HG03175 (cell line): Measurements from ENCODE around the gene ADAM10.

Experiments used
- ATAC-seq: cut with Tn5 transposase; IDR thresholded peaks from one replicate; pipeline ENCODE4 v1.9.1; 2021; ENCODE audit warnings: mild to moderate bottlenecking, moderate library complexity; ENCODE audit not compliant: unreplicated experiment

ADAM10 gene

DNA sequence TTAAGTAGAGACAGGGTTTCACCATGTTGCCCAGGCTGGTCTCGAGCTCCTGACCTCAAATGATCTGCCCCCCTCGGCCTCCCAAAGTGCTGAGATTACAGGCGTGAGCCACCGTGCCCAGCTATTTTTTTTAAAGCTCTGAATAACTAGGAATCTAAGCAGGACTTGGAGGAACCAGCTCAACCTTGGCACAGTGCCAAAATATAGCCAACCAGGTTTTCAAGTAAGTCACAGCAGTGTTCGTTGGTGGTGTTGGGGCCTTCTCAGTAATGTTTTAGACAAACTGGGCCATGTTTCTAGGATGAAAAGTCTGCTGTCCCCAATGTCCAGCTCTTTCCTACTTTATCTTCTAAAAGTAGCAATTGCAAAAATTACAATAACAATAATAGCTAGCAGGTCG lies 6.4 kb upstream of the ADAM10 start:
- ATAC-seq = no peak

DNA sequence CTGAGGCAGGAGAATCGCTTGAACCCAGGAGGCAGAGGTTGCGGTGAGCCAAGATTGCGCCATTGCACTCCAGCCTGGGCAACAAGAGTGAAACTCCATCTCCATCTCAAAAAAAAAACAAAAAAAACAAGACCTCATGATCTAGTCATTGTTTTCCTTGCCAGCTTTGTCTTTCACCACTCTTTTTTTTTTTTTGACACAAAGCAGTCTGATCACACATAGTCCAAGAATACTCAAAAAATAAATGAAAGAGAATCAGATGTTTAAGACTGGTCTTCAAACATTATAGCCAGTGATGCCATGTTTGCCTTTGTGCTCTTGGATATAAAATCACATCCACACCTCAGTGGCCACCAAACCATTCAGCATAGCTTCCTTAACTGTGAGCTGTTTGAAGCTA lies 5.8 kb upstream of the ADAM10 start:
- no peak for ATAC-seq

- ATAC-seq = no peak
Observed at GRCh38 chr15:58752716-58753115, 3.2 kb upstream of the ADAM10 start.

GRCh38 chr15:58748852-58749531 lies 515 bp downstream of the ADAM10 start:
- ATAC-seq = peak; percentile 41

DNA sequence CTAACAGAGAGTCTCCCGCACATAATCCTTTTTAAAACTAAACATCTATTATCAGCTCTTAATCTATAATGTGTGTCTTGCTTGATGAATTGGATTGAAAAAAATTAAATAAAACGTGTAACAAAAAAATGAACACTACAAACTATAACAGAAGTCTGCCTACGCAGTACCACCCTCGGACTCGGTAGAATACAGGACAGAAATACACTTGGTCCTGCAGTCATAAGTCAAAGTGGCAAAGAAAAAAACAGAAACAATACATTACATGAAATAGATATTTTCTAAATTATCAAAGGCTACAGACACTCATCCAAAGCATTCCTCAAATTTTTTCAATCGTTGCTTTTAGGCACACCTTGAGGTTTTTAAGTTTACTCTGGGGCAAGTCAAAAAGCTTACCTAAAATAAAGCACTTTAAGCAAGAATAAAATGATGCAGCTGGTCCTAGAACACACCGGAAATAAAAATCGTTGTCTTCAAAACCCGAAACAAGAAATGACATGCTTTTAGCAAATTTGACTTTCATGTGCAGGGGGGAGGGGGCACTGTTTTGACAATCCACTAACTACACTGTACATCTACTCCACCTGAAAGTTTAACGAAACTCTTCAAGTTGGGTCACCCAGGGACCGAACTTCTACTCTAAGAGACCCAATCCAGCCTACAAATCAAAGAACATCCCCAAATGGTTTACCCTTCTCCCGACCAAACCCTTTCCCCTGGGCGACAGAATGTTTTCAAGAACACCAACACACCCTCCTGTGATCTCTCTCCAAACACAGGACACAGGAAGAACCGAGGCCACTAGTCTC lies 1.3 kb downstream of the ADAM10 start:
- ATAC-seq = peak; percentile 4

DNA sequence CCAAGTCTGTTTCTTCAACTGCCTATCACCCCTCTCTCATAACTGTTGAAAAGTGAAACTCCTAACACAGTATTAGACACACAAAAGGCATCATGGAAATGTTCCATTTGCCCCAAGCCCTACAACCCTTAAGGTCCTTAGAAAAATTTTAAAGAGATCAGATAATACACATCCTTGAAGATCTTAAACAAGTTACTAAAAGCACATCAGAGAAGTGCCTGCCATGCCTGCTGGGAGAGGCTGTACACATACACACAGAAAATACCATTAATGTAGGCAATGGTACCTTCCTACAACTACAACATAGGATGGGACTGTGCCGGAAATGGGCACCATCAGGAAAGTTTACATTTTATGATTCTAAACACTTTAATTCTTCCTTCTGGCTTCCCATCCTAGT lies 3.3 kb downstream of the ADAM10 start:
- no peak for ATAC-seq

- ATAC-seq = no peak
Observed at GRCh38 chr15:58742819-58743502, 6.5 kb downstream of the ADAM10 start.

DNA sequence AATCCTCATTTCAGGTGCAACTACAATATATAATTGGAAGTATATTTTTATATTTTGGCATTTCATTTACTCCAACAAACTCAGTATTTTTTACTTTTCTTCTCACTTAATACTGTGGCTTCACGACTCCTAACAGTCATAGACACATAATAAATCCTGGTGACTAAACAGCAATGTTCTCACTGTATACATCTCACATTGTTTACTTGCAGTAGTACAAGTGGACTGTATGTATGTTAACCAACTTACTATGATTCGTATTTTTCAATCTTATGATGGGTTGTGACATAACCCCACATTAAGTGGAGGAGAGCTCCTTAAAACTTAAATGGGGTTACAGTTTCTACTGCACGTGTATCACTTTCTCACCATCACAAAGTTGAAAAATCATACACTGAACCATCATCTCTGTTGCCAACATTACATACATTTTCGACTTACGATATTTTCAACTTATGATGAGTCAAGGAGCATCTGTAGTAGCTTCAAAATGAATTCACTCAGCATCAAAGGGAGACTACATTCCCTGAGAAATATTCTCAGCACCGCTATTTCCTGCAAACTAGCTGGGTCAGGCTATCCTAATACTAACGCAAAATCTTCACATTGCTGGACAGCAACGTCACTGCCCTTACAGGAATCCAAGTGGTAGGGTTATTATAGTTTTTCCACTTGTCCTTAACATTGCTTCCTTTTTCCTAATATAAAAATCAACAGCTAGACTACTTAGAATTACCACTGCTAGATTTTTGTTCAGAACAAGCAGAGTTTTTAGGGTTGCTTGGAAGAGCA lies 7.3 kb downstream of the ADAM10 start:
- ATAC-seq = no peak

DNA sequence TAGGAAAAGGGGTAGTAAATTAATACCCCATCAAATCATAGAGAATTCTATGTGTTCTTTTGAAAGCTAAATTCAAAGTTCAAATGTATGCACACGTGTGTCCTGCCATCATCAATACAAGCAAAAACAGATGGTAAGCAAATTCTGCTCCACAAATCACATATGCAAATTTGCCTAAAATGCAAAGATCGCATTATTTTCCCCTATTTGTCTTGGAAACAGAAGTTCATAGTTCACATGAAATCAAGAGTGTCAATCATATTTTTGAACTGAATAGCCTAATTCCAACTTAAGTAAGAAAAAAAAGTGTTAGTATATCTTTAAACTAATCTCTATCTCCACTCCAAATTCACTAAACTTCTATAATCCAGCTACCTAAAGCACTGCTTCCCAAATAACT lies 8.5 kb downstream of the ADAM10 start:
- ATAC-seq = no peak

DNA sequence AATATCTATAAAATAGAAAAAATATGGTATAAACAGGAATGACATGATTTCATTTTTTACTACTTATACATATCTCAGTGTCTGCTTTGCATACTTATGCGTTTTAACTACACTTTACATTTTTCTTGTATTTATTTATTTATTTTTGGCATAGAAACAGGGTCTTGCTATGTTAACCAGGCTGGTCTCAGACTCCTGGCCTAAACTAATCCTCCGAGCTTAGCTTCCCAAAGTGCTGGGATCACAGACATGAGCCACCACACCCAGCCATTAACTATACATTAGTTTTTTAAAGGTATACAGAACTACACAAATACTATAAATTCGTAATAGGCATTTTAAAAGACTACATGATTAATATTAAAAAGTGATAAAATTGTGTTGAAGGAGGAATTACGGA lies 9.1 kb downstream of the ADAM10 start:
- ATAC-seq = no peak

DNA sequence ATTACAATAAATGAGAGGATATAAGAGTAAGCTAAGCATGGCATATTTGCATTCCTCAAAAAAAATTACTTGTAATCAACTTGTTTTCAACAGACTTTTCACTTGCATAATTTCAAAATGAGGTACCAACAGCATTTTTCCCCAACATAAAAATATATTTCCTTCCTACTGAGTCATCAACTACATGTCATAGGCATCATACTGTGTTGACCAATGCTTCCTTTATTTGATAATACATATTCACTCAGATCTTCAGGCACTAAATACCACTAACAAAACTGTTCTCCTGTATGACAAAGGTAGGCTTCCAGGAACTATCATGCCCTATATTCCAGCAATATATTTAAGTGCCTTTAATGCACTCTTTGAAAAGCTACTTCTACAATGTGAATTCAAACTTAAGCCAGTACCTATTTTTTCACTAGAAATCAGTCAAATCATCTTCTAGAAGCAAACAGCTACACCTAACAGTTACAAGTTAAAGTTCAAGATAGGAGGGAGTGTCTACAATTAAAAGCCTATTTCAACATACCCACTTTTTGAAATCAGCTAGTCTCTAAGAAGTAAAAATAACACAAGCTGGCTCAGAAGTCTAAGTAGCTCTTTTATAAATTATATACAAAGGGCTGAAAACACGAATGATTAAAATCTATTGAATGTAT lies 11.3 kb downstream of the ADAM10 start:
- ATAC-seq = no peak

GRCh38 chr15:58737298-58737697 lies 12.2 kb downstream of the ADAM10 start:
- ATAC-seq = no peak

DNA sequence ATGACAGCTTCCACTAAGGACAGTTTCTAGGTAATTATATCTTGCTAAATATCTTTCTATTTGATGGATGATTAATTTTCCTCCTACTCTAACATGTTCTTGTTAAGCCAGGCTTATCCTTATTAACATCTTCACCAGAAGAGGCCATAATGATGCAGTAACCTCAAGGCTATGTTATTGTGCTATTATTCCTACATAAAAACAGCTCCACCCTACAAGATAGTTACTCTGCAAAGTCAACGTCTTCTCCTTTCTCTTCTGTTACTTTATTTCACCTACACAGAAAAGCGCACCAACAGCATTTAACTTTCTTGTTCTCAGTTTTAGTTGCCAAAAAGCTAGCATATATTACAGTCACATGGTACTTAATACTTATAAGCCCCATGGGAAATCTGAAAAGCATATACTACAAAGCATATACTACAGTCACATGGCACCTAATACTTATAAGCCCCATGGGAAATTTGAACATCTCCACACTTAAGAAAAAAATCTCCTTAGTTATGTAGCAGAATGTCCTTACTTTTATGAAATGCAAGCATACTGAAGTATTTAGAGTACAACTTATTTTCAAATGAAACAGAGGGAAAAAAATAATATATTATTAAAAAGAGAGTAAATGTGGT lies 13.4 kb downstream of the ADAM10 start:
- no peak for ATAC-seq

GRCh38 chr15:58734859-58735258 lies 14.6 kb downstream of the ADAM10 start:
- ATAC-seq = no peak

GRCh38 chr15:58732625-58733363 lies 16.7 kb downstream of the ADAM10 start:
- ATAC-seq = no peak

GRCh38 chr15:58731756-58732535 lies 17.6 kb downstream of the ADAM10 start:
- ATAC-seq = no peak

GRCh38 chr15:58726867-58727266 lies 22.6 kb downstream of the ADAM10 start:
- no peak for ATAC-seq

DNA sequence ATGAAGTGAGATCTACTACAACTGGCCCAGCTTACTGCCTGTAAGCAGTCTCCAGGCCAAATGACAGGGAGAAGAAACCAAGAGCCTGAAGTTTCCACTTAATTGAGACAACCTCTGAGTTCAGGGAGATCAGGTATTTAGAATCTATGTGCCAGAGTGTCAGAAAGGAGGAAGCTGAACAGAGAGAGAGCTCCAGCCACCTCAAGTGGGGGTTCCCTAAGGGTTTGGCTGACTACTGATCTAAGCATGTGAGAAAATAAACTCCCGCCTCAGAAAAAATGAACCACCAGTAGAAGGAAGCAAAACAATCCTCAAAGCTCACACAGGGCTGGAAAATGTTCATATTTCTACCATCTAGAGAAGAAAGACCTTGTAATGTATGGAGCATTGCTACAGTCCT lies 25.0 kb downstream of the ADAM10 start:
- peak; percentile 84 for ATAC-seq

GRCh38 chr15:58717357-58717756 lies 32.1 kb downstream of the ADAM10 start:
- ATAC-seq = no peak
